Breast epithelium (tissue), 3 donors: ENCODE results near the gene FABP3.

ENCODE experiments used
- POLR2A ChIP-seq: fragments of 450-650 bp; IDR thresholded peaks from one replicate; pipeline ENCODE4 v1.6.1; 2016; ENCODE audit warnings: antibody characterized with exemption, mild to moderate bottlenecking, moderate library complexity
- POLR2AphosphoS5 ChIP-seq, 3 donors: sonication (generic); formaldehyde crosslinking; IDR thresholded peaks; one replicate each; pipeline ENCODE4 v1.6.1; 2017; ENCODE audit warnings: antibody characterized with exemption in 3 of 3
- TF ChIP-seq, protein P1 (sequence below), 3 donors: fragments of 450-650 bp; IDR thresholded peaks; one replicate each; pipeline ENCODE4 v1.5.1; 2016 to 2017; ENCODE audit warnings: antibody characterized with exemption in 3 of 3, mild to moderate bottlenecking in 3 of 3, moderate library complexity in 3 of 3

DNA sequence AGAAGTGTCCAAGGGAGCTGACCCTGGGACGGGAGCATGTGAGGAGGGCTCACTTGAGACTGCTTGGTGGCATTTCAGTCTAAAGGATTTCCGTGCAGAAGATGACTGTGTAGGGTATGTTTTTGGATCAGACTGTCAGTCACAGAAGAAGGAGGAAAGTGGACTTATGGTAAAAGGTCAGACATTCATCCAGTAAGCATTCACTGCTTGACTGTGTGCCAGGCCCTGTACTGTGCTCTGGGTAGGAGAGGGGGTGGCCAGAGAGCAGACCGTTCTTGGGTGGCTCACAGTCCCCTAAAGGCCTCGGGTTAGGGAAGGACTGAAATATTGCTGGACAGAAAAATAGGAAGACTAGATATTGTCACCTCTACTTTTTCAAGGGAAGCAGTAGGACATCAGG is 38.0 kb upstream of the FABP3 start:
- TF ChIP-seq, protein P1, sequence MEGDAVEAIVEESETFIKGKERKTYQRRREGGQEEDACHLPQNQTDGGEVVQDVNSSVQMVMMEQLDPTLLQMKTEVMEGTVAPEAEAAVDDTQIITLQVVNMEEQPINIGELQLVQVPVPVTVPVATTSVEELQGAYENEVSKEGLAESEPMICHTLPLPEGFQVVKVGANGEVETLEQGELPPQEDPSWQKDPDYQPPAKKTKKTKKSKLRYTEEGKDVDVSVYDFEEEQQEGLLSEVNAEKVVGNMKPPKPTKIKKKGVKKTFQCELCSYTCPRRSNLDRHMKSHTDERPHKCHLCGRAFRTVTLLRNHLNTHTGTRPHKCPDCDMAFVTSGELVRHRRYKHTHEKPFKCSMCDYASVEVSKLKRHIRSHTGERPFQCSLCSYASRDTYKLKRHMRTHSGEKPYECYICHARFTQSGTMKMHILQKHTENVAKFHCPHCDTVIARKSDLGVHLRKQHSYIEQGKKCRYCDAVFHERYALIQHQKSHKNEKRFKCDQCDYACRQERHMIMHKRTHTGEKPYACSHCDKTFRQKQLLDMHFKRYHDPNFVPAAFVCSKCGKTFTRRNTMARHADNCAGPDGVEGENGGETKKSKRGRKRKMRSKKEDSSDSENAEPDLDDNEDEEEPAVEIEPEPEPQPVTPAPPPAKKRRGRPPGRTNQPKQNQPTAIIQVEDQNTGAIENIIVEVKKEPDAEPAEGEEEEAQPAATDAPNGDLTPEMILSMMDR (IDR thresholded peaks at IDR 0.05), result no peak
- TF ChIP-seq POLR2A (no peak), POLR2AphosphoS5 (IDR thresholded peaks at IDR 0.05) (no peak)
